NCI-H748 (cell line): Measurements from ENCODE around the gene RAB44.
"Not testable (repeated sequence)": the region's sequence is repeated elsewhere in the genome, so short reads cannot be mapped to it uniquely, and the experiment has no call there.

Experiments used
- DNase-seq: peaks from one replicate; lab custom pipeline; 2025; ENCODE audit not compliant: unreplicated experiment; lab: John Stamatoyannopoulos, UW

RAB44 gene

DNA sequence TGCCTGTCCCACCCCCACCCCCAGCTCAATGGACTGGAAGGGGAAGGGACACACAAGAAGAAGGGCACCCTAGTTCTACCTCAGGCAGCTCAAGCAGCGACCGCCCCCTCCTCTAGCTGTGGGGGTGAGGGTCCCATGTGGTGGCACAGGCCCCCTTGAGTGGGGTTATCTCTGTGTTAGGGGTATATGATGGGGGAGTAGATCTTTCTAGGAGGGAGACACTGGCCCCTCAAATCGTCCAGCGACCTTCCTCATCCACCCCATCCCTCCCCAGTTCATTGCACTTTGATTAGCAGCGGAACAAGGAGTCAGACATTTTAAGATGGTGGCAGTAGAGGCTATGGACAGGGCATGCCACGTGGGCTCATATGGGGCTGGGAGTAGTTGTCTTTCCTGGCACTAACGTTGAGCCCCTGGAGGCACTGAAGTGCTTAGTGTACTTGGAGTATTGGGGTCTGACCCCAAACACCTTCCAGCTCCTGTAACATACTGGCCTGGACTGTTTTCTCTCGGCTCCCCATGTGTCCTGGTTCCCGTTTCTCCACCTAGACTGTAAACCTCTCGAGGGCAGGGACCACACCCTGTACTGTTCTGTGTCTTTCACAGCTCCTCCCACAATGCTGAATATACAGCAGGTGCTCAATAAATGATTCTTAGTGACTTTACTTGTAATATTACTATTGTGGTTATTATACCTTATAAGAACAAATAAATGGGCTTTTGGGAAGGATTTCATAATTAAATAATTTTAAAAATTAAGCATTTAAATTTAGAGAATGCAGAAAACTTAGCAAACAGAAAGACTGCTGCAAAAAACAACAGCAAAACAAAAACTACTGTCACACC lies 10.7 kb upstream of the RAB44 start:
- no peak for DNase-seq

DNA sequence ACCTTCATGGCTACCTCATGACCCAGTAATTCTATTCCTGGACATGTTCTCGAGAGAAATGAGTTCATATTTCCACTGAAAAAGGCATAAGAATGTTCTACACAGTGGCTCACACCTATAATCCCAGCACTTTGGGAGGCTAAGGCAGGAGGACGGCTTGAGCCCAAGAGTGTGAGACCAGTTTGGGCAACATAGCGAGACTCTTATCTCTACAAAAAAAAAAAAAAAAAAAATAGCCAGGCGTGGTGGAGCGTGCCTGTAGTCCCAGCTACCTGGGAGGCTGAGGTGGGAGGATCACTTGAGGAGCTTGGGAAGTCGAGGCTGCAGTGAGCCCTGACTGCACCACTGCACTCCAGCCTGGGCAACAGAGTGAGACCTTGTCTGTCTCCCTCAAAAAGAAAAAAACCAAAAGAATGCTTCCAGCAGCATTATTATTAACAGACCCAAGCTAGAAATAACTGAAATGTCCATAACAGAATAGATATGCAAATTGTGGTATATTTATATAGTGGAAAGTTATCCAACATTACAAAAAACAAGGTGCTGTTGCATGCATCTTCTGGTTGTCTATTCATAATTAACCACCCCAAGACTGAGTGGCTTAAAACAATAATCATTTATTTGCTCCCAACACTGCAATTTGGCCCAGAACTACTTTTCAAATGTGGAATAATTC lies 9.4 kb upstream of the RAB44 start:
- DNase-seq = no peak

DNA sequence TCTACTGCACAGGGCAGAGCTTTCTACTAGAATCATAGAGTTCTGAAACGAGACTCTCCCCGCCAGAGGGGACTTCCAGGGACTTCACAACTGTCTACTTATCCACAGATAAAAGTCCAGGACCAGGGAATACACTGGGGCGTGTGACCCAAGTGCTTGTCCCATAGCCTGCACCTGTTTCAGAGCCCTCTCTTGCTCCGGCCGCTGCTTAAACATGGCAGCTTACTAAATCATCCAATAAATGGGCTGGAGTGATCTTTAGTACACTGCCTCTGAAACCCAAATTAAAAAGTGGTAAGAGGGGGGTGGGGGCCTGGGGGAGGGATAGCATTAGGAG lies 8.9 kb upstream of the RAB44 start:
- no peak for DNase-seq

DNA sequence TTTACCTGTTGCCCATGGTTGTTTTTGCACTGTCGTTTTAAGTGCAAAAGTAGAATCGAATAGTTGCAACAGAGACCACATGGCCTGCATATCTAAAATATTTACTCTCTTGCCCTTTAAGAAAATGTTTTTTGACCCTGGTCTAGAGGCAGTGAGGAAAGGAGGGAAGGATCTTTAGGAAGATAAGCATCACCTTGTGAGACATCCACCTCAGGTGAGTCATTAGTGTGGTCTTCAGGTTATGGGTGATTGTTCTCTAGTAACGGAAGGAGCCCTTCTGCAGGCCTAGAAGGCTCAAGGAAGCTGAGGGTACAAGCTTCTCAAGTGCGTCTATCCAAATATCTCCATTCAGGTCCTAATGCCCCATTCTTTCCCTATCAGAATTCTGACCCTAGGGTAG lies 6.6 kb upstream of the RAB44 start:
- no peak for DNase-seq

DNA sequence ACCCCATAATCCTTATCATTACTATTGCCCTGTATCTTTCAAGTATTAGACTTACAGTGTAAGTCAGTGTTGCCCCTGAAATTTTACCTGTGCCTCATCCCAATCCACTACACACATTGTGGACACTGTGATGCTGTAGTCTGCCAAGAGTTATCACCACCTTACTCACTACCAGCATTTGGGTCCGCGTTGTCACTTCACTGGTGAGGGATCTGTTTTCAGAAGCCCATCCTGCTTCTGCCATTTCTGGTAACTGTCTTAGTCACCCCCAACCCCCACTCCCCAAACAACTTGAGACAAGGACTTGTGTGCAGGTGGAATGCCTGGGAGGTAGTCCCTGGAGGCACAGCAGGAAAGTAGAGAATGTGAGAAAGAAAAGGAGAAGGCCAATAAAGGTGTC lies 6.0 kb upstream of the RAB44 start:
- DNase-seq = no peak

DNA sequence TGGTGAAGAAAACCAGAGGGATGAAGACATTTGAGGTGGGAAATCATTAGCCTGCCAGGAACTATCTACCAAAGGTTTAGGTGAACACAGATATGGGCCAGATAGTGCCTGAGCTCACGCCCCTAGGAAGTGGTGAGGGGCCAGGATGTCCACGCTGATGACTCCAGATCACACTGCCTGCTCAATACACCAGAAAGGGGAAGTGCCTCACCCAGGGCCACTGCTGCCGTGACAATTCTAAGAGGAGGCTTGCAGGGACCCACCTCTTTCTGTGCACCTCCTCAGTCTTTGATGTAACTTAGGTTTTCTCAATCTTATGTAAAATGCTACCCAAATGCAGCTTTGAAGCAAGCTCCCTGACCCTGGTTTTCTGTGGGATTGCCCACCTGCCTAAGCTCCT lies 5.4 kb upstream of the RAB44 start:
- DNase-seq = no peak

DNA sequence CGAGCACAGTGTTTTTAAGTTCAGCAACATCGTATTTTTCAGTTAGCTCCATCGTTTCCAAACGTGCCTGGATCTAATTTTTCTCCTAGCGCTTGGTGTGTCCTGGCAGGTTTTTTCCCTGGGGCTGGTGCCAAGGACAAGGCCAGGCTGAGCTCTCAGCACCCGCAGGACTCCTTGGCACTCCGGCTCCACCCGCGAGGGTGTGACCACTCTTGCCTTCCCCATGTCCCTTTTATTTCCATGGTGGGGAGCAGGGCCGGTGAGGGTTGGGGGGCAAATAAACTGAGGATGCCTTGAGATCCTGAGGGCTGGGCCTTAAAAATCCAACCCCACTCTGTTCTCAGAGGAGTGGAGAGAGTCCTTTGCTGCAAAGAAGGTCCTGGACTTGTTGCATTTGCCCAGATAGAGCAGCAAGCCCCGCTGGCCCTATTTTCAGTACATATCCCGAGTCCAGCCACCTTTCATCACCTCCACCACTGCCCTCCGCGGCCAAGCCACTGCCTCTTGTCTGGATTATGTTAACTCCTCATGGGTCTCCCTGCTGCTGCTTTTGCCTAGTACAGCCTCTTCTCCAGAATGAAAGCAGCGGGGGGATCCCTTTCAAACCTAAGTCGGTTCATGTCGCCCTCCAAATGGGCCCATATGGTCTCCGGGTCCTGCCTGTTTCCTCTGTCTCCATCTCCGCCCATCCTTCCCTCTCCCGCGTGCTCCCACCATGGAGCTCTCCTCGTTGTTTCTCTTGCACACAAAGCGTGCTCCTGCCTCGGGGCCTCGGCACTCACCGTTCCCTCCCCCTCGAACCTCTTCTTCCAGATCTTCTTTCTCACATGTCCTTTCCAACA lies 4.5 kb upstream of the RAB44 start:
- no peak for DNase-seq

DNA sequence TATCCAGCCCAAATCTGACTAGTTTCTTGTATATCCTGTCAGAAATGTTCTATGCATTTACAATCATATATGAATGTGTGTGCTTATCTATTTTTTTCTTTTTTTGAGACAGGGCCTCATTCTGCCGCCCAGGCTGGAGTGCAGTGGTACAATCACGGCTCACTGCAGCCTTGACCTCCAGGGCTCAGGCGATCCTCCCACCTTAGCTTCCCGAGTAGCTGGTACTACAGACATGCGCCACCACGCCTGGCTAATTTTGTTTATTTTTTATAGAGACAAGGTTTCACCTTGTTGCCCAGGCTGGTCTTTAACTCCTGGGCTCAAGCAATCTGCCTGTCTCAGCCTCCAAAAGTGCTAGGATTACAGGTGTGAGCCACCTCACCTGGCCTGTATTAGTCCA lies 3.0 kb upstream of the RAB44 start:
- no peak for DNase-seq

DNA sequence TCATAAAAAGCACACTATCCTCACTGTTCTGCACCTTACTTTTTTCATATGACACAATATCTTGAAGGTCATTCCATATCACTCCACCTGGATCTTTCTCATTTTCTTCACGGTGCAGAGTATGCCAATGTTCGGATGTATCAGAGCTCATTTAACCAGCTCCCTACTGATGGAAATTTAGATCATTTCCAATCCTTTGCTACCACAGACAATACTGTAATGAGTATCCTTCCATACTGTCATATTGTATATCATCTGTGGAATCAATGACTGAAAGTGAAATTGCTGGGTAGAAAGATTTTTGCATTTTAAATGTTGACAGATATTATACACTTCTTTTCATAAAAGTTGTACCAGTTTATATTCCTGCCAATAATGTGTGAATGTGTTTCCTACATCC lies 2.2 kb upstream of the RAB44 start:
- DNase-seq = no peak

DNA sequence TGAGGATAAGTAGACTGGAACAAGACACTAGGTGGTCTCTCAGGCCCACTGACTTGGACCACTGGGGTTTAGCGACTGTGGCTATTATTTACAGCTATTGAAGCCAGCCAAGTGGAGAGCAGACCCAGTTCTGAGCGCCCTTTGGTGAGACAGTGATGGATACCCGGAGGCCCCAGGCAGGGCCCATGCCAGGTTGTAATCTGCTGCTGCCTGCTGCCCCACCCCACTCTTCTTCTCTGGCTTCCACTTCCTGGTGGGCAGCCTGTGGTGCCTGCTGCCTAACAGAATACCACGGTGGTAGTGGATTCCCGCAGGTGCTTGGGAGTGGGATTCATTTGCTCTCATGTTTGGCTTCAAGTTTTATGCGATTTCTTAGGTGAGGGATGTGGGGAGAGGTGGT lies 570 bp downstream of the RAB44 start:
- DNase-seq = no peak

DNA sequence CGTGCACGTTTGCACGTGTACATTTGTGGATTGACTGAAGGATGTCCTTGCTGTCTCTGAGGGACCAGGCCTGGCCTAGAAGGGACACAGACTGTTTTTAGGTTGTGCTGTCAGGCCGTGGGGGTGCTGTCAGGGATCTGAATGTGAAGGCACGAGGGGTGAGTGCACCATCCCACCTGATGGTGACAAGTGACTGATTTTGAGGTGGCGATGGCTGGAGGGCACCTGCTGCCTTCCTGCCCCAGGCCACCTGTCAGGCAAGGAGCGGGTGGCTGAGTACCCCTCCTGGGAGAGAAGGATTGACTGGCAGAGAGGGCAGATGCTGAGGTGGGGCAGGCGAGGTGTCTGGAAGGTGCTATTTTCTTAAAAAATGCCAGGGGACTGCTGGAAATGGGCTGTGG lies 1.2 kb downstream of the RAB44 start:
- no peak for DNase-seq

DNA sequence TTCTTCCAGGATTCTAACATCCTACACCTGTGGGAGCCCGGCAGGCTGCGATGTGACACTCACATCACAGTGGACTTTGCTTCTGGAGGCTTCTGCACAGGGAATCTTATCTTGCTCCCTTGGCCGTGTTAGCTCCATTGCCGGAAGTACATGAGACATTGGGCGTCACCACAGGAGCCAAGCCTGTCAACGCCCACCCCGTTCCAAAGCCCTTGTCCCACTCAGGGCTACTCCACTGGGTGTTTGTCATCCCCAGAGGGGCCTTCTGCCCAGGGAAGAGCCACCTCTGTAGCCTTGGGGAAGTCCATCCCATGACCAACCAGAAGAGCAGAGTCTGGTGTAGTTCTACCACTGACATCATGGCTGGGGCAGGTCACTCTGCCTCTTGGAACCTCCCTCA lies 1.7 kb downstream of the RAB44 start:
- DNase-seq = no peak

DNA sequence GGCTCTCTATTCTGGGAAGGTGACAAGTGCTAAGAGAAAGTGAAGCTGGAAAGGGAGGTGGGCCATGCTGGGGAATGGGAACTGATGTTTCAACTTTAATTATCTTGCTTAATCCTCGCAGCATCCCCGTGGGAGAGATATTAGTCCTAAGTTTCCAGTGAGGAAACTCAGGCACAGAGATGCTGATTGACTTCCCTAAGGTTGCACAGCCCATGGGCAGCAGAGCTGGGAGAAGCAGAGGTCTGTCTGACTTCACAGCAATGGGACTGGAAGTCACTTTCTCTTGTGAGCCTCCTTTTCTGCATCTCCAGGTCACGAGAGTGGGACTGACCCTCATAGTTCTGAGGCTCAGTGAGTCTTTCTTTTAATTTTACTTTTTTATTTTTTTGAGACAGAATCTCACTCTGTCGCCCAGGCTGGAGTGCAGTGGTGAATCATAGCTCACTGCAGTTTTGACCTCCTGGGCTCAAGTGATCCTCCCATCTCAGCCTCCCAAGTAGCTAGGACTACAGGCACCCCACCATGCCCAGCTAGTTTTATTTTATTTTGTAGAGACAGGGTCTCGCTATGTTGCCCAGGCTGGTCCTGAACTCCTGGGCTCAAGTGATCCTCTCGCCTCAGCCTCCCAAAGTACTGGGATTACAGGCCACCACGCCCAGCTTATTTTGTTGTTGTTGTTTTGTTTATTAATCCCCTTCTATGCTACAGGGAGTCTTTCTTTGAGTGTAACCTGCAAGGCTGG lies 2.6 kb downstream of the RAB44 start:
- no peak for DNase-seq

DNA sequence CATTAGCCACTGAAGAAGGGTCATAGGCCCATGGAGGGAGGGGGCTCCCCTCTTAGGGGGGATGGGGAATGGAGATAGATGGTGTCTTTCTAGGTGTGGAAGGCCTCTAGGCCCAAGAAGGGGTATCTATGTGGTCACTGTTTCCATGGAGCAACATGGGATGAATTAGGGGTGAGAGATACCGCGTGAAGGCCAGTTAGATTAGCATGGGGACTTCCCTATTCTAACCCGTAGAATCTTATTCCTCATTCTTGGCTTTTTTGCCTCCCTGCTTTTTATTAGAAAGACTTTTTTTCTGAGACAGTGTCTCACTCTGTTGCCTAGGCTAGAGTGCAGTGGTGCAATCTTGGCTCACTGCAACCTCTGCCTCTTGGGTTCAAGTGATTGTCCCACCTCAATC lies 3.2 kb downstream of the RAB44 start:
- DNase-seq = no peak

DNA sequence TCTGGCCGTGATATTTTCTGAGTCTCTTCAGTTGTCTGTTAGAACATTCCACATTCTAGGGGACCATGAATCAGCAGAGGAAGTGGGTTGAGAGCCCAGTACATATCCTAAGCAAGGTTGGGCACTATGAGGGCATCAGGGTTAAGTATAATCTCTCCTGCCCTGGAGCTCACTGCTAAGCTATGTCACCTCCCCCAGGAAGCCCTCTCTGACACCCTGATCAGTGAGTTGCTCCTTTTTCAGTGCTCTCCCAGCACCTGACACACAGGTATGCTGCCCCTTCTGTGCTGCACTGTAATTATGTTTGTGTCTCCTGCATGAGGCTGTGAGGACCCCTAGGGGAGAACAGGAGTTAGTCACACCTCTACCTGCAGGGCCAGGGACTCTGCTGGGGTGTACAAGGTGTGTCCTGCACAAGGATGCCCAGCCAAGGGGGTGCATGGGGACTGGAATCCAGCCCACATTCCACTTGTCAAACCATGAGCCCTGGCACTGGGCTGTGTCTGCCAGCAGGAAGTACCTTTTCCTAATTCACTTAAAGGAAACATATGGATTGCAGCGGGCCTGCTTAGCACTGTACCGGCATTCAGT lies 3.9 kb downstream of the RAB44 start:
- DNase-seq = no peak

DNA sequence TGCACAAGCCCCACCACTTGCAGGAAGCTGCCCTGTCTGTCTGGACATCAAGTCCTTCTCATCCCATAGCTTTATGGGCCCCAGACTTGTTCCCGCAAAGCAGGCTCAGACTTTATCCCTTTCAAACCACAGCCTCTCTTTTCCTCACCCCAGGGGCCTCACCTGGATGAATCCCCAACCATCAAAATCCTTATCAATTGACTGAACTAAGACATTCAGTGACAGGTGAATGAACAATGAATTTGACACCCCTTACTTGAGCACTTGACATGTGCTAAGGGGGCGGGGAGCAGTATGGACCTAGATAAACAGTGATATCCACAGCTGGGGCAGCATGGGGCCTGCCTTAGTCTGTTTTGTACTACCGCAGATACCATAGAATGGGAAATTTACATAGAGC lies 5.0 kb downstream of the RAB44 start:
- DNase-seq = peak; percentile 20

DNA sequence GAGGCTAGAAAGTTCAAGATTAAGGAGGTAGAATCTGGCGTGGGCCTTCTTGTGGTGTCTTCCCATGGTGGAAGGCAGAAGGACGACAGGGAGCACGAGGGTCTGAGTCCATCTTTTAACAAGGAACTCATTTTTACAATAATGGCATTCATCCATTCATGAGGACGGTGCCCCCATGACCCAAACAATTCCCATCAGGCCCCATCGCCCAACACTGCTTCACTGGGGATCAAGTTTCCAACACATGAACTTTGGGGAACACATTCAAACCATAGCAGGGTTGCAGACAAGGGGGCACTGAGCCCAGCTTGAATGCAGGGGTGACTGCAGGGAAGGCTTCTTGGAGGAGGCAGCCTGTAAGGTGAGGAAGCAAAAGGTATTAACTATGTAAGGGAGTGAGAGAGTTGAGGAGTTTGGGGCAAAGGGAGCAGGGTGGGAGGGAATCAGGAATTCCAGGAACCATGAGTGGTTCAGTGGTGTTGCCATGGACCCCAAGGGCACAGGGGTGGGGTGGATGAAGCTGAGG lies 5.5 kb downstream of the RAB44 start:
- DNase-seq = no peak

DNA sequence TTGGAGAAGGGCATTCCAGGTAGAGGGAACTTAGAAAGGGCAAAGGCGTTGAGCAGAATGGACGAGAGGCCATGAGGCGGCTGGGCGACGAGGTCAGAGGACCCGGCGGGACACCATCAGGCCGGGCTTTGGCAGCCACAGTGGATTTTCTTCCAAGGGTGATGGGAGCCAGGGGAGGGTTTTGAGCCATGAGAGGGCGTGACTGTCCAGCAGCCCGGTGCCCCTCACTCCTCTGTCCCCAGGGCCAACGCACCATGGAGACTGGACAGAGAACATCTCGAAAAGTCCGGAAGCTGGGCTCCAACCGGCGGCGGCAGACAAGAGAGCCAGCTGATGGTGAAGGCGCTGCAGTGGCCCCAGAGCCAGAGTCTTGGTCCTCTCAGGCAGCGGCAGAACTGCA lies 6.4 kb downstream of the RAB44 start:
- DNase-seq = no peak

DNA sequence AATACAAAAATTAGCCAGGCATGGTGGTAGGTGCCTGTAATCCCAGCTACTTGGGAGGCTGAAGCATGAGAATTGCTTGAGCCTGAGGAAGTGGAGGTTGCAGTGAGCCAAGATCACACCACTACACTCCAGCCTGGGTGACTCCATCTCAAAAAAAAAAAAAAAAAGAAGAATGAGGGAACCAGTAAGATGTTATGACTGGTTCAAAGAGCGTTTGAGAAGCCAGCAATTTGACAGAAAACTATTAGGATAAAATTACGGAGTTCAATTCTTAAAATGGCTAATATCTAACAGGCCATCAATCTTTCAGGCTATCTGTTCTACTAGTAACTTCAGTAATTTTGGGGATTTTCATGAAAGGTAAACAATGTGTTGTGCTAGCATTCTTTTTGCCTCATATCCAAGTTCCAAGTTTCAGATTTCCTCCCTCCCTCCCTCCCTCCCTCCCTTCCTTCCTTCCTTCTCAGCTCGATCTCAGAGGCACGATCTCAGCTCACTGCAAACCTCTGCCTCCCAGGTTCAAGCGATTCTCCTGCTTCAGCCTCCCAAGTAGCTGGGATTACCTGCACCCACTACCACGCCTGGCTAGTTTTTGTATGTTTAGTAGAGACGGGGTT lies 7.4 kb downstream of the RAB44 start:
- DNase-seq = not testable (repeated sequence)

DNA sequence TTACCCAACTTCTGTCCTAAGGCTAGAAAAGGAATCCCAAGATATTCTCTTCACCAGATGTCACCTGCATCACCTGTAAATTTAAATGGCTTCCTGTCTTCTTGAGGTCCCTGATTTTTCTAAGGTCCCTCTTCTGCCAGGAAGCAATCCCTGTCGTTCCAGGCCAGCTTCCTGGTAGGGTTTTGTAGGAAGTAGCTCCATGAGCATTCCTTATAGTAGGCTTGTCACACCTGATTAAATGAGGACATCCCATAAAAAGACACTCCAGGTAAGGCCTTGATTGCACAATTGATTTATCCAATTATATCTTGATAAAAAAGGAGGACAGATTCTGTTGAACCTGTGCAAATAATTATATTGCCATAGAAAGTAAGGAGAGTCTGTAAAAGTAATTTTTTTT lies 8.7 kb downstream of the RAB44 start:
- DNase-seq = no peak
